Muscle of back (tissue), 11 donors: ENCODE data around the gene EZH2. TPM values are rescaled to one million over a fixed set of nuclear protein-coding genes. Genes with fewer than 3 reads are reported as not detected.

Experiments used
- DNase-seq, 3 donors: peaks; one replicate each; pipeline versions ENCODE4 v3.0.0 to v3.0.0-alpha.2; 2013
- polyA plus RNA-seq, 10 donors: library from polyadenylated mRNA; unstranded; fragments of 120-200 nt; gene quantifications; one replicate each; pipeline ENCODE4 v1.2.1, GENCODE V29; 2013; ENCODE audit not compliant: insufficient read length in 10 of 10

EZH2 gene
- polyA plus RNA-seq, 10 donors = 17.8 to 32.2 (median 23.3) TPM

DNA sequence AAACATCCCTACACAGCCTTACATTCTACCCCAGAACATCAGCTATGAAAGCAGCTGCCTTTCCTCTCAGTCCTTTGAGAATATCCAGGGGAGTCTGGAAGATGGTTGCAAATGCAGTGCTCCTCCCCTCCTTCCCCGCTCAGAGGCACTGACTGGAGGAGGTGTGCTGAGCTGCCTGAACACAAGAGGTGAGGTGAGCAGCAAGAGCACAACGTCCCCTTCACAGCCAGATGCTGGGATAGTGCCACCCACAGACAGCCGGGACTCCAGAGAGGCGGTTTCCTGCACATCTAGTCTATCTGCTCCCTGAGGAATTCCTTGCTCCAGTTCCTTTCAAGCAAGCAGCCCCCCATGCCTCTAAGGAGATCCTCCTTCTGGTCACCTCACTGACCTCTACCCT, 74.2 kb downstream of the EZH2 start:
- DNase-seq = no peak

DNA sequence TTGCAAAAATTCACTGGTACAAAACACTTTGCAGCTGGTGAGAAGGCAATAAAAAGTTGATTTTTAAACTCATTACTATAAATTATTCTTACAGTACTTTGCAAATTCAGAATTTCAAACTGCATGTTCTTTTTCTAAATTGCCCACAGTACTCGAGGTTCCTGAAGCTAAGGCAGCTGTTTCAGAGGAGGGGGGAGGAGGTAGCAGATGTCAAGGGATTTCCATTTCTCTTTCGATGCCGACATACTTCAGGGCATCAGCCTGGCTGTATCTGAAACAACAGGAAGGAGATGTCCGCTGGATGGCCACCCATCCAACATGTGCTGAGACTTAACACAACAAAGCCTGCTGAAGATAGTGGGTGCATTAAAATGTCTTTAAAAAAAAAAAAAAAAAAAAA, 76.7 kb downstream of the EZH2 start:
- DNase-seq = no peak

- no peak for DNase-seq
Measured at GRCh38 chr7:148806187-148806586, 77.9 kb downstream of the EZH2 start.

GRCh38 chr7:148804343-148805235, 79.5 kb downstream of the EZH2 start:
- no peak for DNase-seq

DNA sequence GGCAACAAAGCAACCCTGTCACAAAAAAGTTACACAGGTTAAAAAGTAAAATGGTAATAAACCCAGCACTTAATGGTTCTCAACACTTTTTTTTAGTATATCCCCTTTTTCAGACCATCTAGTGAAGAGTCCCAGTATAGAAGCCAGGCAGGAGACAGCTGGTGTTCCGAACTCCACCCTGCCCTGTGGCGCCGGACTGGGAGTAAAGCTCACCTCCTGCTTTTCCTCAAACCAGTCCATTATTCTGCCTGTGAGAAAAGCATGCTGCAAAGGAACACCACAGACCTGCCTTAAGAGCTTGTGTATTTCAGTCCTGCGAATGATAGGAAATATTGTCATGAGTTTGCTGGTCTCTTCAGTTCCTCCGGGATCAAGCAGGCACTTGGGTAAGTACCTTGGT, 81.0 kb downstream of the EZH2 start:
- DNase-seq = no peak

GRCh38 chr7:148802101-148802493, 82.0 kb downstream of the EZH2 start:
- no peak for DNase-seq

- peak; percentile 36 to 39 (median 37) for DNase-seq
Measured at GRCh38 chr7:148800677-148801076, 83.4 kb downstream of the EZH2 start.

- no peak for DNase-seq
Measured at GRCh38 chr7:148799893-148800555, 84.1 kb downstream of the EZH2 start.

DNA sequence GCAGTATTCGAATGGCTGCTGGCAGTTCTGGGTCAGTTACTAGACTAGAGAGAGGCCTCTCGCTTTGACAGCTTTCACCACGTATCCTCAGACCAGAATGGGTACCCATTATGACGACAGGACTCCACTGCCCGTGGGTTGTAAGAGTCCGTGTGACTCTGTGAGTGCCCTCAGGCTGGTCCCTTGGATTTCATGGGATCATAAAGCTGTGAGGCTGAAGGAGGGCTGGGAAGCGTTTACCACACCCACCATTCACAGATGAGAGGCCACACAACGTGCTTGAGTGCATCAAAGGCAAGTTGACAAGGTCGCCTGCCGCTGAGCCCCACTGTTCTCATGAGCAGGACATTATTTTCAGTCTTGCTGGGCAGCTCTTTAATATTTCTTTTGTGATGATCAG, 87.2 kb downstream of the EZH2 start:
- no peak for DNase-seq

GRCh38 chr7:148794476-148794875, 89.6 kb downstream of the EZH2 start:
- no peak for DNase-seq

DNA sequence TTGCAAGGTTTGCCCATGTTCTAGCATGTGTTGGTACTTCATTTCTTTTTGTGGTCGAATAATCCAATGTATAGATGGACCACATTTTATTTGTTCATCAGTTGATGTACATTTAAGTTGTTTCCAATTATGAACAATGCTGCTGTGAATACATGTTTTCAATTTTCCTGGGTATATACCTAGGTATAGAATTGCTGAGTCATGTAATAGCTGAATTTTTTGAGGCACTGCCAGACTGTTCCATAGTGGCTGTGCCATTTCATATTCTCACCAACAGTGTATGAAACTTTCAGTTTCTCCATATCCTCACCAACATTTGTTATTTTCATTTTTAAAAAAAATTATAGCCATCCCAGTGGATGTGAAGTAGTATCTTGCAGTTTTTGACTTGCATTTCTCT, 90.5 kb downstream of the EZH2 start:
- DNase-seq = no peak

GRCh38 chr7:148791546-148791945, 92.5 kb downstream of the EZH2 start:
- DNase-seq = no peak

GRCh38 chr7:148790850-148791249, 93.2 kb downstream of the EZH2 start:
- DNase-seq = no peak

GRCh38 chr7:148790131-148790726, 93.9 kb downstream of the EZH2 start:
- no peak for DNase-seq

- DNase-seq = no peak
Measured at GRCh38 chr7:148789220-148789619, 94.9 kb downstream of the EZH2 start.

DNA sequence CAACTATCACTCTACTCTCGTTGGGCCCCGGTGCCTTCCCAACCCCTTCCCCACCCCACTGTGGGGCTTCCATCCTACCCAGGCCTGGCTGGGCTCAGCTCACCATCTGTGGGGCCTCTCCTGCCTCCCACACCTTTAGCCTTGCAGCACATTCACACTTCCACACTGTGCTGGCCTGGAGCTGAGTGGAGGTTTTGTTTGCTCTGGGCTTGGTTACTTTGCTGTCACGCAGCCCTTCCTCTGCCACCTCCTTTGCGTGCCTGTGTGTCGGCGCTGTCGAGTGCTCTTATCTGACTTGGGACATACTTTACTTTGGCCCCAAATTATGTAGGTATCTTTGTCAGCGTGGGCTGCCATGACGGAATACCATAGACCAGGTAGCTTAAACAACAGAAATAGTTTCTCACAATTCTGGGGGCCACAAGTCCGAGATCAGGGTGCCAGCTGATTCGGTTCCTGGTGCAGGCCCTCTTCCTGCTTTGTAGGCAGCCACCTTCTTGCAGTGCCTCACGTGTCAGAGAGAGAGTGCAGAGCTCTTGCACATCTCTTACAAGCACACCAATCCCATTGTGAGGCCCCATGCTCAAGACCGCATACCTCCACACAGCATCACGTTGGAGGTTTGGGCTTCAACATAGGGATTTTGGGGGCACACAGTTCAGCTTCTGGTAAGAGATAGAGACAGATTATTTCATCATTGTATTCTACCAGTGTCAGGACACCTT, 96.4 kb downstream of the EZH2 start:
- DNase-seq = no peak

DNA sequence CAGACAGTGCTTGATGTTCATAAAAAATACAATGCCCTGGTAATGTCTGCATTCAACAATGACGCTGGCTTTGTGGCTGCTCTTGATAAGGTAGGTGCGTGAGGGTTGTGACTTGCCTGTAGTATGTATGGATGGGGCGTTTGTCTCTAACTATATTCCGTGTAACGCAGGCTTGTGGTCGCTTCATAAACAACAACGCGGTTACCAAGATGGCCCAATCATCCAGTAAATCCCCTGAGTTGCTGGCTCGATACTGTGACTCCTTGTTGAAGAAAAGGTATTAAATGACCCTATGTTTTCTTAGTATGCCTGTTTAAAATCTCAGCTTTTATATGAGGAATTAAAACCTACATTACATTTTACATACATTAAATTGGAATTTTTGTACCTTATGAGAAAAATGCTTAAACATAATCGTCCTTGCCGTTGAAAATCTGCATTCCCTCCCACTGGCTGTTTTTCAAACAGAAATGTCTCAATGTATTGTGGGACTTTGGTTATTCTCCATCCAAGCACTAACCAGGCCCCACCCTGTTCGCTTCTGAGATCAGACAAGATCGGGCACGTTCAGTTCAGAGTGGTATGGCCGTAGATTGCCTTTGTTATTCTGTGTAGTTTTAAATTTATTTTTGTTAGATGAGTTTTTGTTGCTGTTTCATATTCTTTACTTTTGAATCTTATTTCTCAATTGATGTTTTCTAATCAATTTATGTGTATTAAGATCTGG, 100.1 kb downstream of the EZH2 start:
- DNase-seq = no peak

- DNase-seq = peak in 2 of 3 donors; percentile 21 to 39
Measured at GRCh38 chr7:148782757-148783456, 101.2 kb downstream of the EZH2 start.

- no peak for DNase-seq
Measured at GRCh38 chr7:148774471-148774870, 109.6 kb downstream of the EZH2 start.

DNA sequence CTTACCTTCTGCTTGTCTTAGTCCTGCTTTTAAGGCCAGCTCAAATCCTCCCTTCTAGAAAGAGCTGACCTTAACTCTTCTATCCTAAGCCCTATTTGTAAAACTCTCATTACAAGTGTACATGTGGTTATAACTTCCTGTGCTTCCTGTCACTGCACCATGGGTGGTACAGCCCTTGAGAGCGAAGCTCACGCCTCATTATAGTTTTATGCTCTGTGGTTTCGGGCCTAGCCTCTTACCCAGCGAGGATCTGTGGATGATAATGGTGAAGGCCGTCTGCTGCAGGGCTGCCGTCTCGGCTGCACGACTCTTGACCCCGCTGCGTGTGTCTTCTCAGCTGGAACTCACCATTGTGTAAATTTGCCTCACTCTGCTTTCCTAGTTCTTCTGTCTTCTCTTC, 110.8 kb downstream of the EZH2 start:
- no peak for DNase-seq
